Measurements from ENCODE around the gene DNASE1L1.
"Not testable (repeated sequence)": the region's sequence is repeated elsewhere in the genome, so short reads cannot be mapped to it uniquely, and the experiment has no call there.

DNASE1L1 gene

GRCh38 chrX:154403192-154403591 lies 5.9 kb downstream of the DNASE1L1 start:
- no peak for DNase-seq

GRCh38 chrX:154402622-154403127 lies 6.4 kb downstream of the DNASE1L1 start:
- DNase-seq = no peak

GRCh38 chrX:154401918-154402621 lies 7.0 kb downstream of the DNASE1L1 start:
- no peak for DNase-seq

GRCh38 chrX:154401045-154401799 lies 7.8 kb downstream of the DNASE1L1 start:
- DNase-seq = no peak

DNA sequence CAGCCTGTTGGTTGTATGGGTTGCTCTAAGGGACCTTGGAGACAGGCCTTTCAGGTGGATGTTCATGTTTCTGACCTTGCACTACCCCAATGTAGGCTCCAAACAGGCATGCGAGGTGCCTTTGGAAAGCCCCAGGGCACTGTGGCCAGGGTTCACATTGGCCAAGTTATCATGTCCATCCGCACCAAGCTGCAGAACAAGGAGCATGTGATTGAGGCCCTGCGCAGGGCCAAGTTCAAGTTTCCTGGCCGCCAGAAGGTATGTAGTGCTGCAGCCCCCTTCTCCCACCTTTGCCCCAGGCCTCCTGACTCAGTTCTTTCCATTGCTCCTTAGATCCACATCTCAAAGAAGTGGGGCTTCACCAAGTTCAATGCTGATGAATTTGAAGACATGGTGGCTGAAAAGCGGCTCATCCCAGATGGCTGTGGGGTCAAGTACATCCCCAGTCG lies 8.7 kb downstream of the DNASE1L1 start:
- DNase-seq = not testable (repeated sequence)

GRCh38 chrX:154399527-154400368 lies 9.3 kb downstream of the DNASE1L1 start:
- DNase-seq = peak; percentile 39

DNA sequence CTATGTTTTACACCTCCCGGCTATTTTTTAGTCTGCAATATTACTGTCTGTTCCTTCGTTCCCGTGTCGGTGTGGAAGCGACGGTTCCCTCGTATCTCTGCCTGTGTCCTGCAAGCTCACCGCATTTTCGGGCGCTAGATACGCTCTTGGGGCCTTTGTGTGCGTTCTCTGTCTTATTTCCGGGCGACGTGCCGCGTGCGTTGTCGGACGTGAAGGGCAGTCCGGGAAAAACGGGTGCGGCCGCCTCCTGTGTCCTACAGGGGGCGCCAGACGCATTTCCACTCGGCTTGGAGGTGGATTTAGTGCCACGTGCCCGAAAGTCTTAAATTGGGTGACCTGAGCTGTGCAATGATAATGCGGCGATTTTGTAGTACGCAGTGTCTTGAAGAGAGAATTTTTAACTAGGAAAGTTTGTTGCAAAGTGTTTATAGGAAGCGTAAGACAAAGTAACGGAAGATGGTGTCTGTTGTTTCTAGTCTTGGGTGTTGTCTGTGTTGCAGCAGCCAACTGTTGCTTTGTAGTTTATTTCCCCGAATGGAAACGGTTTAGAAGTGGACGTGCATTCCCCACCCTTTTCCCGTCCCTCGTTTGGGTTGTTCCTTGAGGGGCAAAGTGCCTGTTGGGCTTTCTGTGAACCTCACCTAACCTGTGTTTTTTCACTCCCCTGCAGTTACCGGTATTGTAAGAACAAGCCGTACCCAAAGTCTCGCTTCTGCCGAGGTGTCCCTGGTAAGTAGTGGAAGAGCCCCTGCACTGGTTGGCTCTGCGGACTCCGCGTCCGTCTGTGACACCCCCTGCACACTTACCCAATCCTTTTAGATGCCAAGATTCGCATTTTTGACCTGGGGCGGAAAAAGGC lies 10.2 kb downstream of the DNASE1L1 start:
- peak; percentile 84 for DNase-seq

- peak; percentile 91 for DNase-seq
Measured at GRCh38 chrX:154397888-154398667, 11.0 kb downstream of the DNASE1L1 start, which contains the start of gene RPL10. RPL10 (plus strand) TSS chrX:154398377; CDS start chrX:154398520, 143 bp downstream.

DNA sequence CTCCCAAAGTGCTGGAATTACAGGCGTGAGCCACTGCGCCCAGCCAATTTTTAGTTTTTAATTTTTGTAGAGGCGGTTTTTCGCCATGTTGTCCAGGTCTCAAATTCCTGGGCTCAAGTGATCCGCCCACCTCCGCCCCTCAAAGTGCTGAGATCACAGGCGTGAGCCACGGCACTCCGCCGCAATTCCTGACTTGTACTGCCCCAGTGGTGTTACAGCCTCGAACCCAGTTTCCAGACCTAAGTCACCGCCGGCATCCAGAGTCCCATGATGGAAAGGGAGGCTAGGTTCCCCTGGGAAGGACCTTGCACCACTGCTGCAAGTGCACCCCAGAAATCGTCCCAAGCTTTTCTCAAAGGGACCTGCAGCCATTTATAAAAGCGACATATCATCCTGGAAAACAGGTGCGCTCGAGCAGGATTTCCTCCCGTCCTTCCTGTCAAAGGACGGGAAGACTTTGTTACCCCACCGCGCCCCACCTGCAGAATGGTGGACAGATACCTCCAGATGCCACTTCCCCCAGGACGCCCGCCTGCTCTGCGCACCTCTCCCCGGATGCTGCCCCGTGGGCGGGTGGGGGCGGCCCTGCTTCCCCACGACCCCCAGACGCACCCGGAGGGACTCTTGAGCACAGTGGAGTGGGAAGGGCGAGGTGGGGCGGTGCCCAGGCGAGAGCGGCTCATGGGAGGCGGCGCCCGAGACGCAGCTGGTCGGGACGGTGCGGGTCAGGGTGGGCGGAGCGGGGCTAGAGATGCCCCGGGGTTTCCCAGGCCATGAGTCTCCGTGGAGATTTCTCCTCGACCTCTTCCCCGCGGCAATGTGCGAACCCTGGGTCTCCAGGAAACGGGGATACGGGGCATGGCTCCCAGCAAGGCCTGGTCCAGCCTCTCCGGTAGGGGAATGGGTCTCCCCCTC lies 11.8 kb downstream of the DNASE1L1 start:
- DNase-seq = peak; percentile 76

- DNase-seq = not testable (repeated sequence)
Measured at GRCh38 chrX:154396363-154396762, 12.7 kb downstream of the DNASE1L1 start.

GRCh38 chrX:154389812-154390747 lies 19.0 kb downstream of the DNASE1L1 start:
- DNase-seq = not testable (repeated sequence)

DNA sequence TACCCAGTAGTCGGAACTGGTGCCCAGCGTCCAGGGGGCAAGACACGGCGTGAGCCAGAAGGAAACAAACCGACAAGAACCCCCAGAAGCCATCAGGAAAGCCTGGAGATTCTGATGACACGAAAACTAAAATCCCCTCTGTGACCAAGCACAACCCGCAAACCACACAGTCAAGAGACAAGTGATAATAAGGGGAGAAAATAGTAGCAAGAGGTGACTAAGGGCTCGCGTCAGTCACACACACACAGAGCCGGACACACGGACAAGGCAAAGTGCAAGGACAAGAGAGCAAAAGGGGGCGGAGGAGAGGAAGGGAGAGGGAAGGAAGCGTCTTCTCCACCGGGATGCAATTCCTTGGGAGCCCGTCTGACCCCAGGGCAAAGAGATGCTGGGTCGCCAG lies 20.4 kb downstream of the DNASE1L1 start:
- not testable (repeated sequence) for DNase-seq

- not testable (repeated sequence) for DNase-seq
Measured at GRCh38 chrX:154388094-154388493, 21.0 kb downstream of the DNASE1L1 start.

GRCh38 chrX:154384284-154384892 lies 24.7 kb downstream of the DNASE1L1 start:
- no peak for DNase-seq

DNA sequence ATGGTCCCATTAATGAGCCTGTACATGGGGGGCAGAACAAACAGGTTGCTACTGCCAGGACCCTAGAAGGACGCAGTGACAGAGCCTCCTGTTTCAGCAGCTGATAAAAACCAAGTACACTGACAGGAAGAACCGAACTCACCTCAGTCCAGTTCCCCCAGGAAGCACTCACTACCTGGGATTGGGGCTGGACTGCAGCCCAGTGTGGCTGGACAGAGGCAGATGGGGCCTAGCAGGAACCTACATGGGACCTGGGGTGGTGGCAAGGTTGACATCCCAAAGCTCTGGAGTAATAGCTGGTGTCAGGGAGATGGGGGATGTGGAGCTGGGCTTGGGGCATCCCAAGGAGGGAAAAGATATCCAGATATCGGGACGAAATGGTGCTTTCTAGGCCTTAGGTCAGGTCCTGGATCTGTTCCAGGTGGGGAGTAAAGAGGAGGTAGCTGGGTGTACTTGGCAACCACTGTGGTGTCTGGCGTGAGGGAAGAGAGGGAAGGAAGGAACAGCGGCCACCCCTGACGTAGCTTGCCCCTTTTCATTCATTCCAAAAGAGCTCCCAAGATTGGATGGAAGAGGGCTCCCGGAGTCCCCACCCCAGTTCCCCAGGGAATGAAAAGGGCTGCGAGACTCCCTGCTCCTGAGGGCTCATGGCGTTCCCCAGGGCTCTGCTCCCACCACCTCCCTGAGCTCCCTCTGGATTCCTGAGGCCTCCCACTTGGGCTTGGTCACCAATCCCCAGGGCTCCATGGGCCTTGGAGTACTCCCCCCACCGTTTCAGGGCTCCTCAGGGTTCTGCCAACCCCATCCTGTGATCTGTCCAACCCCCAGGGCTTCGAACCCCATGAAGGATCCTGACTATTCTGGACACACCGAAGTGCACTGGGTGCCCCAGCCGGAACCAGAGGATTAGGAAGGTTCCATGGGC lies 25.4 kb downstream of the DNASE1L1 start:
- DNase-seq = no peak

GRCh38 chrX:154382483-154383069 lies 26.5 kb downstream of the DNASE1L1 start:
- no peak for DNase-seq

GRCh38 chrX:154381271-154381670 lies 27.8 kb downstream of the DNASE1L1 start:
- DNase-seq = no peak
